ENCODE measurements around the gene GALNT12.
A peak's percentile ranks its signal among the peaks of the same experiment; 100 is the strongest.

Gene GALNT12

DNA sequence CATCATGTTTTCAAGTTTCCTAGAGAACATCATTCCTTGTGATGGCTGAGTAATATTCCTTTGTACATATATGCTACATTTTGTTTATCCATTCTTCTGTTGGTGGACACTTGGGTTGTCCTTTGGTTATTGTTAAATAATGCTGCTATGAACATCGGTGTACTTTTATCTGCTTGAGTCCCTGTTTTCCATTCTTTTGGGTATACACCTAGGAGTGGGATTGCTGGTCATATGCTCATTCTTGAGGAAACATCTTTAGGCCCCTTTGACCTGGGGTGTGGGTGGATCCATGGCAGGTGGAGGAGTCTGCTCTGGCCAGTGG, 25.3 kb downstream of the GALNT12 start:
- no peak for DNase-seq (ENCODE audit: low read depth)

GRCh38 chr9:98833090-98833956, 25.9 kb downstream of the GALNT12 start:
- peak; percentile 12 for DNase-seq (ENCODE audit: low read depth)

- no peak for DNase-seq (ENCODE audit: low read depth)
Measured at GRCh38 chr9:98834386-98834785, 26.9 kb downstream of the GALNT12 start.

GRCh38 chr9:98836206-98836605, 28.7 kb downstream of the GALNT12 start:
- no peak for DNase-seq (ENCODE audit: low read depth)

GRCh38 chr9:98837516-98837915, 30.0 kb downstream of the GALNT12 start:
- no peak for DNase-seq (ENCODE audit: low read depth)

DNA sequence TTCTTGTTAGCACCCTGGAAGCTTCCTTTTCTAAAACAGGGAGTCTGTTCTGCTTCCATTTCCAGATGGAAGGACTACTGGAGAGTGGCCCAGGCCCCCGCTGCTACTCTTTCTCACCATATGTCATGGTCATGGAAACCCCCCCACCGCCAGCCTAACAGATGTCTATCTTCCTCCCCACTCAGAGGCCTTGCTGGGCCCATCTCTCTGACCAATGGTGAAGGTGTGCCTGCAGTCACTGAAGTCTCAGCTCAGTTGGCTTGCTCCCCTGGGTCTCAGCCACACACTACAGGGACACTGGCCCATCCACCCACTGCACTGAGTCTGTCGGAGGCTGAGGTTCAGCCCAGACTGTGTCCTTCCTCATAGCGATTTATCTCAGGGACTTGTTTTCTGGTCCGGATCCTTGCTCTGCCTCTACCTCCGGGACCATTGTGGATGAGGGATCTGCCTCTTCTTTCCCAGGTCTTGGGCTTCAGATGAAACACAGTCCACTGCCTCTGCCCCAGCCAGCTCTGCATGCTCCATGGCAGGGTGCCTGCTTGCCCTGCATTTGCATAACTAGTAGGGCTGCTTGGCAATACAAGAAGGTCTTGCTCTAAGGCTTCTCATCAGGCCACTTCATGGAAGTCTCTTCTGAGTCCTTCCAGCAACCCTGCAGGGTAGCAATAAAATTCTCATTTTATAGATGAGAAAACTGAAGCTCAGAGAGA, 30.8 kb downstream of the GALNT12 start:
- DNase-seq (ENCODE audit: low read depth): no peak

GRCh38 chr9:98838868-98839565, 31.5 kb downstream of the GALNT12 start:
- DNase-seq (ENCODE audit: low read depth): no peak

DNA sequence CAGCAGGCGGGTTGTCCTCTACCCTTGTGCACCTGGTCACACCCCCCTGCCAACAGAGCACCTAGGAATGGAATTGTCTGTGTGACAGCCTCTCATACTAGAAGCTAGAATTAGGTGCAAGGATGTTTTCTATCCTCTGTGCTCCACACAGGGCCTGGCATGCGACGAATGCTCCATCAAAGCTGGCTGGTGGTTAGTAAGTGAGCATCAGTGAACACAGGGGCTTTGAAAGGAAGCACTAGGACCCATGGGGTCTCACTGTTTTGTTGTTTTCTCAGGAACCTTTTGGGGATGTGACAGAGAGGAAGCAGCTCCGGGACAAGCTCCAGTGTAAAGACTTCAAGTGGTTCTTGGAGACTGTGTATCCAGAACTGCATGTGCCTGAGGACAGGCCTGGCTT, 32.3 kb downstream of the GALNT12 start:
- DNase-seq (ENCODE audit: low read depth): no peak

DNA sequence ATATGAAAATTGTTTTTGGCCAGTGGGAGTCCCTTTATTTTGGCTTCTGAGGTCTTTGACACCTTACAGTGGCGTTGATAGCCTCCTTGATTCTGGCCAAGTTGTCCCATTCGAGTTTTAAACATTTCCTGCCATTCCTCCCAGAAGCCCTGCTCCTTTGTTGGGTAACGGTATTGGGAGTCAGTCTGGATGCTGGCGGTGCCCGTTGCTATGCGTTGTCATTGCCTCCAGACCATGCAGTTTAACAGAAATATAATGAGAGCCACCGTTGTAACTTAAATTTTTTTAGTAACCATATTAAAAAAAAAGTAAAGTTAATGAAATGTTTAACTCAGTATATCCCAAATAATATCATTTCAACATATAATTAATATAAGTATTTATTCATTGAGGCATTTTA, 35.0 kb downstream of the GALNT12 start:
- DNase-seq (ENCODE audit: low read depth): no peak

DNA sequence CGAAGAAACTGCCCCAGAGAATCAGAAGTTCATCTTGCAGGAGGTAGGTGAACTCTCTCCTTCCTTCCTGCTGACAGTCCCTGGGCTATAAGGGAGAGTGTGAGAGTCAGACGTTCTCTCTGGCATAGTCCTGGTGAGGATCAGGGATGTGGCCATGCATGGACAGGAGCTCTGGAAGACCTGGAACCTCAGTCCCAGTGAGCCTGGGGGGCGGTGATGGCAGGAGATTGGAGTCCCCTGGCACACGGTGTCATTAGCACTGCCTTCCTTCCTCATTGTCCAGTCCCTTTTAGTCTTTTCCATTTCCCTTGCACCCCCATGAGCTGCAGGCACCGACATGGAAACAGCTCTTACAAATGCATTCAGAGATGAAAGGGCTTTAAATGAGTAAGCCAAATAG, 38.6 kb downstream of the GALNT12 start:
- DNase-seq (ENCODE audit: low read depth): no peak

DNA sequence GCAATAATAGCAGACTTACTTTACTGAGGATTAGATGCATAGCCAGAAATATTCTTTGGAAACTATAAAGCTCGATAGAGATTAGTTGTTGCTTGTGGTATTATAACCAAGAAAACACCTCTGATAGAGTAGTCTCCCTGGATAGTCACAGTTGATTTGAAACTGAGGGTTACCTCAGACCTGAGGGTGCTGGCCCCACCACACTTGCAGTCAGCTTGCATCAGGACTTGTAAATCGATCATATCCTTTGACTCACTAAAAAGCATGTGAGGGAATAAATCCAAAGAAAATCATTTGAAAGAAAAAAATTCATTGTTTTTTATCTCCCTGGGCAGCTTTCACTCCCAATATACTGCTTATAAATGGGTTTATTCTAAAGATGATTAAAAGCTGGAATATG, 39.4 kb downstream of the GALNT12 start:
- DNase-seq (ENCODE audit: low read depth): no peak

DNA sequence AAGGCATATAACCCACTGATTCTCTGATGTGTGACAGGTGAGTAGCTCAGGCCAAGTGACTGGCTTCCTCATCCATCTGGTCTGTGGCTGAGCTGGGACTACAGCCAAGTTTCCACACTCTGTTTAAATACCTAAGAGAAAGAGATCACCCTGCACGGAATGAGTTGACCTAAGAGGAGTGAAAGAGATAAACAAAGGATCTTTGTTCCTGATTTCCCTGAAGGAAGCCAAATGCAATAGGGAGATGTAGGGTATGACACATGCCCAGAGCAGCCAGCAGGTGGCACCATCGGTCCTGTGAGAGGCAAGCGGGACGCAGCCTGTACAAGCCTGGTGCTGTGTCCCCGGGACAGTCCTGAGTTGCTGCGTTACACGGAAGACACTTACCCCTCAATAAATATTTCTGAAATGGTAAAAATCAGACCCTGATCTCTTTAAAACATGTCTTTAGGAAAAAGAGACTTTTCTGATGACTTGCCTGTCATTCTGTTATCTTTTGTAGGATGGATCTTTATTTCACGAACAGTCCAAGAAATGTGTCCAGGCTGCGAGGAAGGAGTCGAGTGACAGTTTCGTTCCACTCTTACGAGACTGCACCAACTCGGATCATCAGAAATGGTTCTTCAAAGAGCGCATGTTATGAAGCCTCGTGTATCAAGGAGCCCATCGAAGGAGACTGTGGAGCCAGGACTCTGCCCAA, 41.1 kb downstream of the GALNT12 start:
- peak; percentile 50 for DNase-seq (ENCODE audit: low read depth)

DNA sequence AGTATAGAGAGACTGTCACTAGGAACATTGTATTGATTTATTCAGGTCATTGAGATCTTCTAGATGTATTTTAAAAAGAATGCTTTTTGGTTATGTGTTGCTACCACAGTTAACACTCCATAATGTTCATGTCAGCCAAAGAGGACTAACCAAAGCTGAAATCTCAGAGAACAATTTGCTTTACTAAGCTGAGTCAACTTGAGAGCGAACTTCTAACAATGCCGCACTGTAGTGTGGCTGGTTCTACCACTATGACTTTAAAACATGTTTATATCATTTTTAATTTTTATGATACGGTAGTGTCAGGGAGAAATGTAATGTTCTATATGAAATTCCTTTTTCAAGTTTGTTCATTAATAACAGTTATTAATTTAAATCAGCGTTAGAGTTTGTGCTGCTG, 42.1 kb downstream of the GALNT12 start:
- no peak for DNase-seq (ENCODE audit: low read depth)

GRCh38 chr9:98850851-98851729, 43.6 kb downstream of the GALNT12 start:
- DNase-seq (ENCODE audit: low read depth): no peak

DNA sequence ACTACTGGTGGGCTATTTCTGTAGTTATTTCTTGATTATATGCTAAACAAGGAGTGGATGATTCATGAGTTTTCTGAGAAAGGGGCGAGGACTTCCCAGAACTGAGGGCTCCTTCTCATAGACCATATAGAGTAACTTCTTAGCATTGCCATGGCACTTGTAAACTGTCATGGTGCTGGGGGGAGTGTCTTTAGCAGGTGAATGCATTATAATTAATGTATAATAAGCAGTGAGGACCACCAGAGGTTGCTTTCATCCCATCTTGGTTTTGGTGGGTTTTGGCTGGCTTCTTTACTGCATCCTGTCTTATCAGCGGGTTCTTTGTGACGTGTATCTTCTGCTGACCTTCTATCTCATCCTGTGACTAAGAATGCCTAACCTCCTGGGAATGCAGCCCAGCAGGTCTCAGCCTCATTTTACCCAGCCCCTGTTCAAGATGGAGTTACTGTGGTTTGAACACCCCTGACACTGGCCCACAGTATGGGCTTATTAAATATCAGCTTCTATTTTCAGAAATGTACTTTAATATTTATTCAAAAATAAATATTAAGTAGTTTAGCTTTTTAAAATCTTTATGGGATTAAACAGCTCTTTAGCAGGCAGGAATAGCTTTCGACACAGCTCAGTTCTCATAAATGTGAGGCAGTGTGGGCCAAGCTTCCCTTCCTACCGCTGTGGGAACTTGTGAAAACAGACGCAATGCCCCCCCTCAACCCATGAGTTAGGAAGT, 44.4 kb downstream of the GALNT12 start:
- DNase-seq (ENCODE audit: low read depth): no peak

DNA sequence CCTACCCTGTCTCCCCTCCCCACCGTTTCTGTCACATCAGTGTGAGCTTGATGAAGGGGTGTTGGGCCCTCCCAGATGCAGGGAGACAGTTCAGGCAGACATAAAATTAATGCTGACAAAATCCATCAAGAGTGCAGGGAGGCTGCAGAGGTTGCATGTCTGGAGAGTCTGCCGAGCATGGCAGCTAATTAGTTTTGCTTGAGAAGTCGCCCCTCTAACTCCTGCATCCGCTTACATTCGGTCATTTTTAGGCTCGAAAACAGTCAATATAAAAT, 44.9 kb downstream of the GALNT12 start:
- DNase-seq (ENCODE audit: low read depth): no peak

DNA sequence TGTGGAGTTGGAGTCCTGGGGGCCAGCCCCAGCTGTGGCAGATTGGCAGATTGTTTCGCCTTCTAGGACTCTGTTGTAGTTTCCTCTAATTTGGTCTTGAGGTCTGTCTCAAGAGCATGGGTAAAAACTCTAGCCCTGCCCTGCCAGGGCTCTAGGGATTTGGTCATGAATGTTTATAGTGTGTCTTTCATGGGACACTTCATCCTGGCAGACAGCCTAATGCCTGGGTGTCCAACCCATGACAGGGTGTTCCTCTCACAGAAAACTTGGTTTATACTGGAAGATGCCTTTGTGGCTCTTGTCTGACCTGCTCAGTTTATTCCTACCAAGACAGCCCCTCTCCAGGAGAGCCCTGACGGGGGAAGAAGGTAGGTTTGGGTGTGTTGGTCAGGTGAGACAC, 45.5 kb downstream of the GALNT12 start:
- DNase-seq (ENCODE audit: low read depth): no peak

DNA sequence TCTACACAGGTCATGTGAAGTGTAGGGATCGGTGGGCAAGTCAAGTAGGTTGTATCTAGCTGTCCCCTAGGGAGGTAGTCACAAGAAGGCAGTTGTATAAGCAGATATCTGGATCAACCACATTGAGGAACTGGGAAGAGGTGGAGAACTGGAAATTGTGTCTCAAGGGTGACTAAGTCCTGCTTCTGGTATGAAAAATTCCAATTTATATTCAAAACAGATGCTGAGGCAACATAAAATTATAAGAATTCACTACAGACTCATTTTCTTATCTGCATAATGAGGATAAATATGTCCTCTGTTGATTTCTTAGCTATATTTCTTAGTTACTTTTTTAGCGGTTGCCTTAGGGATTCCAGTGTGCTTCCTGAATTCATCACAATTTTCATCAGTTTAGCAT, 46.8 kb downstream of the GALNT12 start:
- DNase-seq (ENCODE audit: low read depth): no peak

GRCh38 chr9:98855592-98855991, 48.1 kb downstream of the GALNT12 start:
- no peak for DNase-seq (ENCODE audit: low read depth)

- DNase-seq (ENCODE audit: low read depth): no peak
Measured at GRCh38 chr9:98856982-98857381, 49.5 kb downstream of the GALNT12 start.

- DNase-seq (ENCODE audit: low read depth): no peak
Measured at GRCh38 chr9:98859941-98860340, 52.5 kb downstream of the GALNT12 start.

Data from CMK (cell line).